T follicular helper cell (primary cell): ENCODE data around the gene ZNF254.
"Not testable (repeated sequence)": the region's sequence is repeated elsewhere in the genome, so short reads cannot be mapped to it uniquely, and the experiment has no call there.

Source experiments
- DNase-seq: peaks from one replicate; pipeline ENCODE4 v3.0.0-alpha.2; 2020; ENCODE audit warnings: low read depth

ZNF254 gene

DNA sequence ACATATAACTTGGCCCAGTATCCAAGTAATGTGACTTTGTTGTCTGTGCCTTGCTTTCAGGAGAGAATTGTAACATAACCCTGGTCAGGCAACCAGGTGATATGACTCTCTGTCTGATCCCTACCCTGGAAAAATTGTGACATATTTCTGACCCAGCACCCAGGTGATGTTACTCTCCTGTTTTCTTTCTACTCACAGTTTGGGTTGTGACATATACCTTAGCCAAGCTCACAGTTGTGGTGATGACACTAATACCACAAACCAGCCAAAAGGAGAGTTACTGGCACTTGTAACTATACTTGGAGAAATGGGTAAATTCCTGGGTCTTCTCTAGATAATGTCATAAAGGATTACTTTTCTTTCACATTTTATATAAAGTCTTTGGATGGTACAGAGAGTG lies 14.3 kb upstream of the ZNF254 start:
- no peak for DNase-seq

DNA sequence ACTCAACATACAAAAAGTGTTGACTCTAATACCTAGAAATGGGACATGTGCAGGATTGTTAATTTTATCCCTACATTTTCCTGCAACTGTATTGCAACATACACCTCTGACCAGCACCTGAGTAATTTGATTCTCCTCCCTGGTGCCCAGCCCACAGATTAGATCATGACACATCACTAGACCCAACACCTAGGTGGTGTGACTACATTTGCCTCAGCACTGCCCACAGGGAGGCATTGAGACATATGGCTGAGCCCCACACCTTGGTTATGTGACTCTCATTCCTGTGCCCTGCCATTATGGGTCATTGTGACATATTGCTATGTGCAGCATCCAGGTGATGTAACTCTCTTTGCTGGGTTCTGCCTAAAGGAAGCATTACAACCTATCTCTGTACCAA lies 13.2 kb upstream of the ZNF254 start:
- DNase-seq = no peak

DNA sequence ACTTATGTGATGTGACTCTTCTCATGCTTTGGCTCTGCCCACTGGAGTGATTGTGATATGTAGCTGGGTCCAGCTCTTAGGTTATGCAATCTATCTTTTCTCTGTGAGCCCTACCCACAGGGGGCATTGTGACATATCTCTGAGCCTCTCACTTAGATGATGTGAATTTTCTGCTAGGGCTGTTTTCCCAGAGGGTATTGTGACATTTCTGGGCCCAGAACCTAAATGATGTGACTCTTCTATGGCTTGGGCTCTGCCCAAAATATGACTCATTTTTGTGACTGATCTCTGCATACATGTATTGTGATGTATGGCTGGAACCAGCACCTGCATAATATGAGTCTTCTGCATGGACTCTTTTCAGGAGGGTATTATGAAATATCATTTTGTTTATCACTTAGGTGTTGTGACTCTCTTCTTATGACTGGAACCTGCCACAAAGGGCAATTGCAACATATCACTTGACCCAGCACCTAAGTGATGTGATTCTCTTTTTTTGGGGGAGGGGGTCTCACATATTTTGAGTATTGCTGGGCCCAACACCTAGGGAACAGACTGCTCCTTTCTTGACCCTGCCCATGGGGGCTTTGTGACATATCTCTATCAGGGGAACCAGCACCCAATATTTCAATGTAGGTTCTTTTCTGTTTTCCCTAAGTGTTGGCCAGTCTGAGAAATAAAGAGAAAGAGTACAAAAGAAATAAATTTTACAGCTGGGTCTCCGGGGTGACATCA lies 12.1 kb upstream of the ZNF254 start:
- no peak for DNase-seq

DNA sequence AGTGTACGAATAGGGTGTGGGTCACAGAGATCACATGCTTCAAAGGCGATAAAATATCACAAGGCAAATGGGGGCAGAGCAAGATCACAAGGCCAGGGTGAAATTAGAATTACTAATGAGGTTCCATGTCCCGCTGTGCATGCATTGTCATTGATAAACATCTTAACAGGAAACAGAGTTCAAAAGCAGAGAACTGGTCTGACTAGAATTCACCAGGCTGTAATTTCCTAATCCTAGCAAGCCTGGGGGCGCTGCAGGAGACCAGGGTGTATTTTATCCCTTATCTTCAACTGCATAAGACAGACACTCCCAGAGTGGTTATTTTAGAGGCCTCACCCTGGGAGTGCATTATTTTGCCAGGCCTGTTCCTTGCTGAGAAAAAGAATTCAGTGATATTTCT lies 11.5 kb upstream of the ZNF254 start:
- DNase-seq = not testable (repeated sequence)

DNA sequence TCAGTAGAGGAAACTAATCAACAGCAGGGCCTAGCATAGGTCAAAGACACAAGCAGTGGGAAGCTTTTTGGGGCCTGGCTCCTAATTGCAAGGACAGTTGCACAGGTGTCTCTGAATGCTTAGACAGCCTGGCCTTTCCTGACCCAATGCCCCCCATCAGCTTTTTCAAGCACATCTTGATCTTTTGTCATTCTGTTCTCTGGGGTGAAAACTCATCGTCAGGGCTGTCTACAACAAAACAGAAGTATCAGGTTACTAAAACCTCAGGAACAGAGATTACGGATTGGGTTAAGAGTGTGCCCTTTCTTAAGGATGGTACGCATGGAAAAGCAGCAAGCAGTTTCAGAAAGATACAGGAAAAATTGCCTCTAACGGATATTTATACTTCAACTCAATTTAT lies 8.3 kb upstream of the ZNF254 start:
- no peak for DNase-seq

DNA sequence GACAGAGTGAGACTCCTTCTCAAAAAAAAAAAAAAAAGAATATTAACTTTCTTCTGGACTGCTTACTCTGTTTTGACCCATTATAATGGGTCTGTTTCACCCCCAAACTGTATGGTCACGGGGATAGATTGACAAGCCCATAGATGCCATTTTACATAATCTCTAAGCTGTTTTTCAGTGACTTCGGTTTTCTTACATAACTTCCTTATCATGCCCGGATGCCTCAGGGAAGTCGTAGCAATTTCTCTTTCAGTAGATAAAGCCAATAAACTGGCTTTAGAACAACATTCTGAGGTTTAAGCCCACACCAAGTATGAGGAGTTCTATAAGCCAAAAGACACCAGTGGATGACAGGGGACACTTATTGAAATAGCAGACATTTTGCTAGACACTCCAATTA lies 5.9 kb upstream of the ZNF254 start:
- no peak for DNase-seq

DNA sequence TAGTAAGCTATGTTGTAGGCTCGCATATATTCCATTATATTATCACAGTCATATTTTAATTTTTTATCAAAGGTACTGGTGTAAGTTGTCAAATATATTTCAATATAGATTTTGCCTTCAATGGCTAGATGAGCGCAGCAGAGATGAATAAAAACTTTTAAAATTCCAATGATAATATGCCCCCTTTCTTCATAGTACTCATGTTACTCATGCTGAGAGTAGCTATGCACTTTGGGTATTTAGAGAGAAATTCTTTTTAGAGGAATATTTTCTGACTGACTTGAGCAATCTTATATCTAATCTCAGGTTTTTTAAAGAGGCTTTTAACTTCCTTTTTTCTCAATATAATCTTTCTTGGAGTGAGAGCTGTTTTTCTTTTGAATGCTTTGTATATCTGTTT lies 11.4 kb downstream of the ZNF254 start:
- DNase-seq = no peak

DNA sequence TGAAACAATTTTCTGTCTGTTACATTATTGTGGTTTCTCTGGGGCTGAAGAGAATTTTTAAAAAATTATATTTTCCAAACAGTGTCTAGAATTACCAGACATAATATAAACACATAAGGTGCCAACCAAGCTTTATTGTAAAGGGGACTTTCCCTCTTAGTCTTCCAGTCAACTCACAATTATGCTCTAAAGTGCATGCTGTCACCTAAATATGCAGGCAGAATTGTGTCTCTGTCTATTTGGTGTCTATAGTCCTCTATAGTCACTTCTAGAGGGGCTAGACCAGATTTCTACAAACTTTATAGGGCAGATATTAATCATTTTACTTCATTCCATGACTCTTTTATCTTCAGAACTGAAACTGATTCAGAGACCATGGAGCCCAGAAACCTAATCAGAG lies 12.8 kb downstream of the ZNF254 start:
- no peak for DNase-seq

DNA sequence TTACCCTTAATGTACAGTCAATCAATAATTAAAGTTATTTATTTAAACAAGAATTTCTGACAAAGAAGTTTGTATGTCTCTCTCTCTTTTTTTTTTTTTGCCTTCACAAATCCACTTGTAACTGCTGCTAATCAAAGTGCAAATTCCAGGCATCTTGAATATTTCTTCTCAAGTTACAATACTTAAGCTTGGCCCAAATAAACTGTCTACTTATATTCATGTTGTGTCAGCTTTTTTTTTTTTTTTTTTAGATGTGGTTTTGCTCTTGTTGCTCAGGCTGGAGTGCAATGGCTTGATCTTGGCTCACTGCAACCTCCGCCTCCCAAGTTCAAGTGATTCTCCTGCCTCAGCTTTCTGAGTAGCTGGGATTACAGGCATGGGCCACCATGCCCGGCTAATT lies 13.6 kb downstream of the ZNF254 start:
- not testable (repeated sequence) for DNase-seq

DNA sequence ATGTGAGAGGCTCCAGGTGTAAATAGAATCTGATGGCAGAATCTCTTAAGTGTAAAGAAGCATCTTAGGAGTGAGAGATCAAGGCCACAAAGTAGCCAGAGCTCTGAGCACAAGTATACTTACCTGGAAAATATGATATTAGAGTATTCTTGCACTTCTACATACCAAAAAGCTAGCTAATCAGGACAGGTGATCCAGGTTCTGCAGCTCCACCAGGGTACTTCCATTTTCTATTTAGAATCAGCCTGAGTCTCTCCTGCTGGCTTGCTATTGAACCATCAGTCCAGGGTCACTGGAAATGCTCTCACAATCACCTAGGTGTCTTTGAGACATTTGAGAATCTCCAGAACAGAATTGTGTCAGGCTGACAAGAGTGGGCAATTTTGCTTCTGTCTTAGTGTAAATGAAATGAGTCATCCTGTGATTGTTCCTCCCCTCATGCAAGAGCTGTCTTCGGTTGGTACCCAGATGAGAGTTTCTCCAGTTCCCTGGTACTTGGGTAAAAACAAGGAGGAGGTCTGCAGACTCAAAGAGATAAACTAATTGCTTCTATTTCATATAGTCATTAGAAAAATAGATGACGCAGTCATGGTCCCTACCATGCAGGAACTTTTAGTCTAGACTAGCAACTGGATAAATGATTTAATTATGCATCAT lies 14.6 kb downstream of the ZNF254 start:
- DNase-seq = no peak

DNA sequence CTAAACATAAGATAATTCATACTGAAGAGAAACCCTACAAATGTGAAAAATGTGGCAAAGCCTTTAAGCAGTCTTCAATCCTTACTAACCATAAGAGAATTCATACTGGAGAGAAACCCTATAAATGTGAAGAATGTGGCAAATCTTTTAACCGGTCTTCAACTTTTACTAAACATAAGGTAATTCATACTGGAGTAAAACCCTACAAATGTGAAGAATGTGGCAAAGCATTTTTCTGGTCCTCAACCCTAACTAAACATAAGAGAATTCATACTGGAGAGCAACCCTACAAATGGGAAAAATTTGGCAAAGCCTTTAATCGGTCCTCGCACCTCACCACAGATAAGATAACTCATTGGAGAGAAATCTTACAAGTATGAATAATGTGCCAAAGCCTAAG lies 40.6 kb downstream of the ZNF254 start:
- DNase-seq = no peak

DNA sequence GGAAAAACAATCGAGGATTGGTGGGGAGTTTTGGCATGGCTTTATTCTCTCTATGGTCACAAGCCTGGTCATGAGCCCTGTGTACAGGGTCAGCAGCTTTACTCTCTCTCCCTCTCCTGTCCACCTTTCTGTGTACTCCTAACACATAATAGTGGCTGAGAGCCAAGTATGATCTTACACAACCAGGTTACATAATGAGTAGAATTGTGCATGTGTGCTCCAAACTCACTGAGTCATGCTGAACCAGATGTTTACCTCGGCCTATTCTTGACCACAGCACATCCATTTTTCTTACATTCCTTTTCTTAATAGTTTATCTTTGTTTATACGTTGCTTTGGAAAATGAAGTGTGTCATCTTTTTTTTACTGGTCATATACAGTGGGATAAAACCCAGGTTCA lies 53.1 kb downstream of the ZNF254 start:
- DNase-seq = no peak

DNA sequence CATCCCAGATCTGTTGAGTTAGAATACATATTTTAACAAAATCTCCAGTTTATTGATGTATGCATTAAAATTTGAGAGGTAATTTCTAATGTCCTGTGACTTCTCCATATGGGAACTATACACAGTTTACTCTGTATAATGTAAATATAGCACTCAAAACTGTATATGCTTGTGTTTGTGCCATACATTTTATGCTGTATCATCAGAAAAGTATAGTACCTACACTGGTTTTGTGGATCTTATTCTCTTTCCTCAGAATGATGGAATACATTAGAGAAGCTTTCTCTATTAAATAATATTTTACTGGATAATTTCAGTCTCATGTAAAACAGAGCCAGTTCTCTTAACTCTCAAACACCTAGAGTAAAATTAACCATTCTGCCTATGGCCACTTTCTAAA lies 53.6 kb downstream of the ZNF254 start:
- DNase-seq = no peak

DNA sequence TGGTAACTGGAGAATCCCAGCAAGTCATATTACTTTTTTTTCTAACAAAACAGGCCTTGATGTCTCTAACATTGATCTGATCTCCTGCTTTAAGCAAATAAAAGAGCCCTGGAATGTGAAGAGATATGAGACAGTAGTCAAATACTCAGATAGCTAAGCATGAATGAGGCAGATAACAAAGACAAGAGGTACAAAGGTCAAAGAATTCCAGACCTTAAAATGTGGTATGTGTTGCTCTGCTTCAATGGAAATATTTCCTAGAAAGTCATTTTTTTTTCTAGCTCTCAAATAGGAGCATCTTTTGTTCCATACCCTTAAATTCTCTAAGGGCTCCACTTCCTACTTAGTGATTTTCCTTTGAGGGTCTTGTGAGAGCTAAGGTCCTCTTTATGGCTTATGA lies 54.6 kb downstream of the ZNF254 start:
- DNase-seq = no peak

DNA sequence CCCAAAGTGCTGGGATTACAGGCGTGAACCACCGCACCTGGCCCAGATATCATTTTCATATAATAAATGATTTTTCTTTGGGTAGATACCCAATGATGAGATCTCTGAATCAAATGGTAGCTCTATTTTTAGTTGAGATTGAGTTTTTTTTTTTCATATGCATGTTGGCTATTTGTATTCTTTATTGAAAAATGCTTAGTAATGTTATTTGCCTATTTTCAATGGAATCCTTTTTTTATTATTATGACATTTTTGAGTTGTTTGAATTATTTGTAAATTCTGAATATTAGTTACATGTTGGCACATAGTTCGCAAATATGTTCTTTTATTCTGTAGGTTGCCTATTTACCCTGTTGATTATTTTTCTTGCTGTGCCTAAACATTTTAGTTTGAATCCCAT lies 55.8 kb downstream of the ZNF254 start:
- DNase-seq = no peak

DNA sequence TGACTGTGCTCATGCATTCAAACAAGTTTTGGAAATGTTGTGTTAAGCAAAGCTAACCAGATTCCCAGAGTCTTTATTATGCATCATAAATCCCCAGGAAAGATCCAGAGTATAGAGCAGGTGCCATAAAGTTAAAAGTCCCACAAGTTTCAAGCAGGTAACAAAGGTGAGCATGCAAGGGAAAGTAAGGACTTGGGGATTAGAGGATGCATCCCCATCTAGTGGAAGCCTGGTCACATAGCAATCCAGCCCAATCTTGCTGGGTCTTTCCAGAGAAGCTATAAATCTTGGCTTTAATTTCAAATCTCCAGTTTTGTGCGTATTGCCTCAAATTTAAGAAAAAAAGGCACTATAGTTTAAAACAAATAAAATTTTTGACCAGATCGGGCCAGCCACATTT lies 72.7 kb downstream of the ZNF254 start:
- no peak for DNase-seq

DNA sequence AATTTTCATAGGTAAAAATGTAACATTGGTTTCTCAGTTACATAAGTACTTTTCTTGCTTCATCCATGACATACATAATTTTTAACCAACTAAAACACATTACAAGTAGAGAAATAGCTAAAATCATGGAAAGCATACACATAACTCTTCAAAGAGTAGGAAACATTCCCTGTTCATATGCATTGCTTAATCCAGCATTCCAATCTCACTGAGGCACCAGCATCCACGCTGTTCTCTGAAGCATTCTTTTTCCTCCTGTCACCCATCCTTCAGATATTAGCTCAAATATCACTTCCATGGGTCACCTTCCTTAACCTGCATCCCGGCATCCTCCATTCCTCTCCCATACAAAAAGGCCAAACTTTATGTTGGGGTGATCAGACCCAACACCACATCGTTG lies 79.1 kb downstream of the ZNF254 start:
- DNase-seq = no peak

DNA sequence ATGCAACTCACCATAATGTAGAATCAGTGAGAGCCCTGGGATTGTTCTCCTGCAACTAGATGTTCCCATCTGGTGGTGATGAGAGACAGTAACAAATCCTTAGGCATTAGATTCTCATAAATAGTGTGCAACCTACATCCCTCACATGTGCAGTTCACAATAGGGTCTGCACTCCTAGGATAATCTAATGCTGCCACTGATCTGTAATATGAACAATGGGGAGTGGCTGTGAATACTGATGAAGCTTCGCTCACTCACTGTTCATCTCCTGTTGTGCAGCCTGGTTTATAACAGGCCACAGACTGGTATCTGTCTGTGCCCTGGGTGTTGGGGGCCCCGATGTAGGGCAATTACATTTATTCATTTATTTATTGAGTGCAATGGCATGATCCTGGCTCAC lies 86.9 kb downstream of the ZNF254 start:
- DNase-seq = no peak

DNA sequence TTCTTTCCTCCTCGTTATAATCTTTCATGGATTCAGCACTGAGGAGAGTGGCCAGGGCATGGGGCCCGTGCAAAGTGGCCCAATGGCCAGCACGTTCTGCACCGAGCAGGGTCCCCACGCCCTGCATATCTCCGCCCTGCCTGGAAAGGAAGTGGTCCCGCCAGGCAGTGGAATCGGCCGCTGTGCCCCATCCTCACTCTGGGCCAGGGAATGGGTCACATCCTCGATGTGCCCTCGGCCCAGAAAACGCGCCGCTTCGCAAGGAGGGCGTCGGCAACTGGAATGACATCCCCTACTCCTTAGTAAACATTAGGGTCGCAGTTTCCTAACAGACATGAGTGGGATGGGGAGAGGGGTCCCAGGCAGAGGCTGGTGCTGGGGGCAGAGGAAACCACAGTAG lies 90.7 kb downstream of the ZNF254 start:
- DNase-seq = no peak

DNA sequence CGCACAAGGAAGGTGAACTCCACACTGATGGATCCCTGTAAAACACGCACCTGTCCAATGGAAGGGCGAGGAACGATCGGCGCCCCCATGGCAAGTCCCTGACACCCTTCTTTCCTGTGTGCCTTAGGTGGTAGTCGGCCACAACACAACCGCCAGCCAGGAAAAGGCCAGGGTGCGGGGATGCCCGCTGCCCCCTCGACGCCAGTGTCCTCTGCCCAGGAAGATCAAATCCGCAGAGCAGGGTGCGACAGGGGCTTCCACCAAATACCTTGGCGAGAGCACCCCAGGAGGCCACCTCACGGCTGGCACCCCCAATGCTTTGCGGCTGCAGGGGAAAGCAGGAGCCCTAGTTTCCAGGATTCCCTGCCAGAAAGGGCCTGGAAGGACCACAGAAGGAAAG lies 91.2 kb downstream of the ZNF254 start:
- DNase-seq = no peak
